ENCODE measurements around the gene COG5. TPM values are rescaled to one million over a fixed set of nuclear protein-coding genes. Genes with fewer than 3 reads are reported as not detected.

The COG5 gene
- total RNA-seq, 1 experiment from 2014 or later: 29.1 TPM

GRCh38 chr7:107390916-107391315 is 172.8 kb downstream of the COG5 start:
- Histone ChIP-seq H3K36me3 (ENCODE audit: control insufficient read depth, insufficient read depth, low read length) (no peaks in the 10 kb centered on the region), H3K27ac (ENCODE audit: low read length) (no peak overlapping the region), H3K27me3 (ENCODE audit: control insufficient read depth, insufficient read depth, low read length) (no peaks in the 10 kb centered on the region), H3K4me3 (ENCODE audit: low read depth in 2 of 2, low read length in 2 of 2) (no peak overlapping the region), H3K9me3 (ENCODE audit: control insufficient read depth, insufficient read depth, low read depth, low read length) (no peaks in the 10 kb centered on the region), H3K4me1 (ENCODE audit: control insufficient read depth, insufficient read depth, low read length) (peaks cover 9% of the 10 kb centered on the region; the same call in 1 of the 2 replicates)
- TF ChIP-seq TCF7L2 (IDR thresholded peaks at IDR 0.05; ENCODE audit: low read depth, low read length) (no peak), CTCF (IDR thresholded peaks at IDR 0.05) (no peak), REST (IDR thresholded peaks at IDR 0.05; ENCODE audit: insufficient read depth in 1 of 2, low read depth in 2 of 2, low read length in 1 of 2) (no peak), POLR2AphosphoS5 (IDR thresholded peaks at IDR 0.05; ENCODE audit: low read depth, low read length) (no peak), SIN3A (IDR thresholded peaks at IDR 0.05; ENCODE audit: borderline replicate concordance, insufficient read depth, low read depth, low read length) (no peak)
- DNase-seq (ENCODE audit: low read depth, low spot score) (no peak), ATAC-seq (no peak)
- ChIA-PET CTCF (no interaction called here), POLR2A (no interaction called here)
- intact Hi-C loops (cut with micrococcal nuclease; ENCODE audit: unreplicated experiment): no loop called here
- in situ Hi-C loops (cut with HindIII; ENCODE audit: low pct_unique_long_range_greater_than_20kb, low sequenced_read_pairs): no loop called here
- BruUV-seq (replicated peaks): no TSS peak

- DNase-seq (ENCODE audit: low read depth, low spot score) (no peak), ATAC-seq (no peak)
- H3K27me3 ChIP-seq (ENCODE audit: control insufficient read depth, insufficient read depth, low read length): no peaks in the 10 kb centered on the region
- TF ChIP-seq SIN3A (IDR thresholded peaks at IDR 0.05; ENCODE audit: borderline replicate concordance, insufficient read depth, low read depth, low read length) (no peak), TCF7L2 (IDR thresholded peaks at IDR 0.05; ENCODE audit: low read depth, low read length) (no peak), CTCF (IDR thresholded peaks at IDR 0.05) (no peak), REST (IDR thresholded peaks at IDR 0.05; ENCODE audit: insufficient read depth in 1 of 2, low read depth in 2 of 2, low read length in 1 of 2) (no peak), POLR2AphosphoS5 (IDR thresholded peaks at IDR 0.05; ENCODE audit: low read depth, low read length) (no peak)
- H3K27ac ChIP-seq (ENCODE audit: low read length): no peak overlapping the region
- intact Hi-C loops (cut with micrococcal nuclease; ENCODE audit: unreplicated experiment): no loop called here
- POLR2A ChIA-PET: no interaction called here
- BruUV-seq (replicated peaks): no TSS peak
- H3K36me3 ChIP-seq (ENCODE audit: control insufficient read depth, insufficient read depth, low read length): no peaks in the 10 kb centered on the region
- no peaks in the 10 kb centered on the region for H3K9me3 ChIP-seq (ENCODE audit: control insufficient read depth, insufficient read depth, low read depth, low read length)
- in situ Hi-C loops (cut with HindIII; ENCODE audit: low pct_unique_long_range_greater_than_20kb, low sequenced_read_pairs): no loop called here
- no peak overlapping the region for H3K4me3 ChIP-seq (ENCODE audit: low read depth in 2 of 2, low read length in 2 of 2)
- CTCF ChIA-PET: no interaction called here
- peaks cover 9% of the 10 kb centered on the region; the same call in 1 of the 2 replicates for H3K4me1 ChIP-seq (ENCODE audit: control insufficient read depth, insufficient read depth, low read length)
These were observed 175.1 kb downstream of the COG5 start for GRCh38 chr7:107388604-107389003.
